Hematopoietic multipotent progenitor cell treated with erythropoietin and hydrocortisone succinate and interleukin-3 and kit ligand, for 4 days (in vitro differentiated cells): ENCODE measurements around the gene CADM3.

Experiments used
- DNase-seq: peaks from one replicate; pipeline ENCODE4 v3.0.0-alpha.2; 2015

CADM3 gene

GRCh38 chr1:159207774-159208173, 36.4 kb downstream of the CADM3 start:
- DNase-seq: no peak

- DNase-seq: no peak
Observed at GRCh38 chr1:159208175-159208825, 36.9 kb downstream of the CADM3 start.

GRCh38 chr1:159209061-159209460, 37.6 kb downstream of the CADM3 start:
- no peak for DNase-seq

- peak; percentile 81 for DNase-seq
Observed at GRCh38 chr1:159211331-159212136, 40.1 kb downstream of the CADM3 start.

GRCh38 chr1:159212596-159212995, 41.2 kb downstream of the CADM3 start:
- DNase-seq: no peak

GRCh38 chr1:159214149-159214760, 42.8 kb downstream of the CADM3 start:
- DNase-seq: peak; percentile 74

- no peak for DNase-seq
Observed at GRCh38 chr1:159218649-159219636, 47.5 kb downstream of the CADM3 start.

- DNase-seq: no peak
Observed at GRCh38 chr1:159222075-159222865, 50.9 kb downstream of the CADM3 start.

GRCh38 chr1:159223004-159223403, 51.6 kb downstream of the CADM3 start:
- DNase-seq: peak; percentile 66

- DNase-seq: peak; percentile 76
Observed at GRCh38 chr1:159228554-159228953, 57.1 kb downstream of the CADM3 start.

- DNase-seq: no peak
Observed at GRCh38 chr1:159229260-159229885, 58.0 kb downstream of the CADM3 start.

- no peak for DNase-seq
Observed at GRCh38 chr1:159229896-159230295, 58.5 kb downstream of the CADM3 start.

GRCh38 chr1:159239551-159240220, 68.3 kb downstream of the CADM3 start:
- DNase-seq: no peak

GRCh38 chr1:159247266-159247665, 75.9 kb downstream of the CADM3 start:
- no peak for DNase-seq

- no peak for DNase-seq
Observed at GRCh38 chr1:159248311-159248710, 76.9 kb downstream of the CADM3 start.

- peak; percentile 37 for DNase-seq
Observed at GRCh38 chr1:159250638-159251216, 79.3 kb downstream of the CADM3 start.
